Measurements from ENCODE around the gene COX10.
"Not testable (repeated sequence)": the region's sequence is repeated elsewhere in the genome, so short reads cannot be mapped to it uniquely, and the experiment has no call there.

The COX10 gene

DNA sequence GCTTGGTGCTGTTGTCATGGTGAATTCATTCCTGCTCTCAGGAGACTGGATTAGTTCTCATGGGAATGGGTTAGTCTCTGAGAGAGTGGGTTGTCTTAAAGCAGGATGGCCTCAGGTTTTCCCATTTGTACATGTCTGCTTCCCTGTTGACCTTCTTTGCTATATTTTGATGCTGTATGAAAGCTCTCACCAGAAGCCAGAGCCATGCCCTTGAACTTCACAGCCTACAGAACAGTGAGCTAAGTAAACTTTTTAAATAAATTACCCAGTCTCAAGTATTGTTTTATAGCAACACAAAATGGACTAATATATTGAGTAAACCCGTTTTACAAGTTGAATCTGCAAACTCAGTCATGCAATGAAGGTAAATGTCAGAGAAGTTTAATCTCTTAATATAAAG is 100.6 kb downstream of the COX10 start:
- H3K4me3 ChIP-seq (ENCODE audit: low read depth, low read length): no peak overlapping the region
- in situ Hi-C loops (cut with HindIII; ENCODE audit: low sequenced_read_pairs): no loop called here
- TF ChIP-seq, protein P1, sequence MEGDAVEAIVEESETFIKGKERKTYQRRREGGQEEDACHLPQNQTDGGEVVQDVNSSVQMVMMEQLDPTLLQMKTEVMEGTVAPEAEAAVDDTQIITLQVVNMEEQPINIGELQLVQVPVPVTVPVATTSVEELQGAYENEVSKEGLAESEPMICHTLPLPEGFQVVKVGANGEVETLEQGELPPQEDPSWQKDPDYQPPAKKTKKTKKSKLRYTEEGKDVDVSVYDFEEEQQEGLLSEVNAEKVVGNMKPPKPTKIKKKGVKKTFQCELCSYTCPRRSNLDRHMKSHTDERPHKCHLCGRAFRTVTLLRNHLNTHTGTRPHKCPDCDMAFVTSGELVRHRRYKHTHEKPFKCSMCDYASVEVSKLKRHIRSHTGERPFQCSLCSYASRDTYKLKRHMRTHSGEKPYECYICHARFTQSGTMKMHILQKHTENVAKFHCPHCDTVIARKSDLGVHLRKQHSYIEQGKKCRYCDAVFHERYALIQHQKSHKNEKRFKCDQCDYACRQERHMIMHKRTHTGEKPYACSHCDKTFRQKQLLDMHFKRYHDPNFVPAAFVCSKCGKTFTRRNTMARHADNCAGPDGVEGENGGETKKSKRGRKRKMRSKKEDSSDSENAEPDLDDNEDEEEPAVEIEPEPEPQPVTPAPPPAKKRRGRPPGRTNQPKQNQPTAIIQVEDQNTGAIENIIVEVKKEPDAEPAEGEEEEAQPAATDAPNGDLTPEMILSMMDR (IDR thresholded peaks at IDR 0.05; ENCODE audit: low read depth, low read length, missing control alignments): no peak
- no peak for DNase-seq (ENCODE audit: low read depth)

DNA sequence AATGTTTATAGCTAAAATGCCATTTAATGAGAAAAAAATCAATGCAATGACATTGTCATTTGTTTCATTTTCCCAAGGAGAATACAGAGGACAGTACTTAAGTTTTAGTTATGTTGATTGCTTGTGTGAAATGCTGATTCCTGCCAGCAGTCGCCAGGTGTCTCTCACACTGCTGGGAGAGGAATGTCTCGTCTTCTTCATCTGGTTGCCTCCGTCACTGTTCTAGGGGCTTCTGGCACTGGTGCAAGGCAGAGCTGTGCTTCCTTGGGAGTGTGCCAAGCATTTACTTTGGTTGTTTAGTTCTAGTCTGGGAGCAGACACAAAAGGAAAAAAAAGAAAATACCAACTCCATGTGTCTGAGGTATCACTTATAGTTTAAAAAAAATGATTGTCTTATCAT is 107.7 kb downstream of the COX10 start:
- DNase-seq (ENCODE audit: low read depth): peak; percentile 26
- H3K4me3 ChIP-seq (ENCODE audit: low read depth, low read length); in situ Hi-C loops (cut with HindIII; ENCODE audit: low sequenced_read_pairs): not testable (repeated sequence)

DNA sequence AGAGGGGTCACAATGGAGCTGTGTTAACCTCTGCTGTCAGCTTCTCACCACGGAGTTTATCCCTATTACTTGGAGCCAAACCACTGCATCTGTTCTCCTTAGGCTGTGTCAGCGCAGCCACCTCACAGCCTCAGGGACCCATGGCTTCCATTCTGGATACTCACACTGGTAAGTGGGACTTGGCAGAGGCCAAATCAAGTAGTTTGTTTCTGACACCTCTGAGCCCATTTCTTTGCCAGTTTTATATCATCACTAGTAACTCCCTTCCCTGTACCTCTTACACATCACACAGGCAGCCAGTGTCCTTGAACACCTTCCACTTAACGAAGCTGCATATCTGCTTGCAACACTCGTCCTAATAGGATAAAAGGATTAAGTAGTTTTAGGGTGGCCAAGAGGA is 108.5 kb downstream of the COX10 start:
- H3K4me3 ChIP-seq (ENCODE audit: low read depth, low read length); in situ Hi-C loops (cut with HindIII; ENCODE audit: low sequenced_read_pairs); DNase-seq (ENCODE audit: low read depth): not testable (repeated sequence)

DNA sequence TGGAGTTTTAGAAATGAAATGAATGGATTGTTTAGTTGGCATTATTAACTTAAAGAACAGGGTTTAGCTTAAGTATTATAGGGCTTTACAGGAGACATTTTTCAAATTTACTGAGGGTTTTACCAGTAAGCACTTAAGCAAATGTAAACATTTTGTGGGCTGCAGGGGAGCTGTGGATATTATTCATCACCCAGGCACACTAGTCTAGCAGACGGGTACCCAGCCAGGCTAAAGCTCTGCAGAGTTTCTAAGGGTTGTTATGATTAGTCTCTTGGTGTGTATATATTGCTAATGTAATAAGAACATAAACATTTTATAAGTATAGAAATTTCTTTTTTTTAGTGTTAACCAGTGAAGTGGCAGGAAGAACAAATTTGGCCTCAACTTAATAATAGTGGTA is 110.6 kb downstream of the COX10 start:
- H3K4me3 ChIP-seq (ENCODE audit: low read depth, low read length); in situ Hi-C loops (cut with HindIII; ENCODE audit: low sequenced_read_pairs); DNase-seq (ENCODE audit: low read depth): not testable (repeated sequence)

DNA sequence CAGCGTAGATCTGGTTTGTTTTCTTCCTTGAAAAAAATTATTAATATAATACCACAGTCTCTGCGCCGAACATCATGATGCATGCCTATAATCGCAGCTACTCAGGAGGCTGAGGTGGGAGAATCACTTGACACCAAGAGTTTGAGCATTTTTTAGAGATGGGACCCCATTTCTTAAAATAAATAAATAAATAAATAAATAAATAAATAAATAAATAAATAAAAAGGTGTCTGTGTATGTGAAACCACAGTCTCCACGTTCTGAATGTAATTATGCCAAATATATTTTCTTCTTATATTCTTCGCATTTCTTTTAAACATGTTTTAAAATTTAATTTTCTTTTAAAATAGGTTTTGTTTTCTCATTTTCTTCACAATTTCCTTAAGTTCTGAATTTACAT is 112.8 kb downstream of the COX10 start:
- H3K4me3 ChIP-seq (ENCODE audit: low read depth, low read length); in situ Hi-C loops (cut with HindIII; ENCODE audit: low sequenced_read_pairs); DNase-seq (ENCODE audit: low read depth): not testable (repeated sequence)

DNA sequence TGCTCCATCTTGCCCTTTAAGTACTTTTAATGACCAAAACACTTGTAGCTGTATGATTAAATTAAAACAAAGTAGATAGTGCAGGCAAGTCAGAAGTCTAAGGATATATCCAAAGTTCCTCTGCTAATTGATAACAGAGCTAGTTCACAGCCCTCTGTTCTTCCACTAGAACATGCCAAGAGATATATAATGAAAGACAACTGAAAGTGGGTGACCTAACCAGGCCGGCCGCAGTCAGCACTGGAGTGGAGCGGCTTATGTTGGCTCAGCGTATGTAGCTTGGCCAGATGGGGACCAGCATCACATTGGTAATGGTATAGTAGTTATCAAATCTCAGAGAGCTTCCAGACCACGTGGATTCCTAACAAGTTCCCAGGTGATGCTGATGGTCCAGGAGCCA is 115.2 kb downstream of the COX10 start:
- DNase-seq (ENCODE audit: low read depth); in situ Hi-C loops (cut with HindIII; ENCODE audit: low sequenced_read_pairs); H3K4me3 ChIP-seq (ENCODE audit: low read depth, low read length): not testable (repeated sequence)

DNA sequence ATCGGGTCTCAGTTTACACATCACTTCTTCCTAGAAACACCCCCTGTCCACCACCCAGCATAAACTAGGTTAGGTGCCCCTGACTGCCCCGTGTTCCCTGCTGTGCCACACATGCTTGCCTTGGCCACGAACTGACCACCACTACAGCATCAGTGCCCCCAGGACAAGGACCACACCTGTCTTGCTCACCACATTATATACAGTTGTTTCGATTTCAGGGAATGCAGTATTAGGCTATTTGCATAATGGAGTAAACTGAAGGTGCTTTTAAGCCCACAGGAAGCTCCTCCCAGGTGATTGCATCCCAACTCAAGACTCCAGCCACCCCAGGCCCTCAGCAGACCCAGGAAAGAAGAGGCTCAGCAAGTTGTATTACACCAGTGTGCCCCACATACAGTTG is 117.1 kb downstream of the COX10 start:
- in situ Hi-C loops (cut with HindIII; ENCODE audit: low sequenced_read_pairs); H3K4me3 ChIP-seq (ENCODE audit: low read depth, low read length); DNase-seq (ENCODE audit: low read depth): not testable (repeated sequence)

DNA sequence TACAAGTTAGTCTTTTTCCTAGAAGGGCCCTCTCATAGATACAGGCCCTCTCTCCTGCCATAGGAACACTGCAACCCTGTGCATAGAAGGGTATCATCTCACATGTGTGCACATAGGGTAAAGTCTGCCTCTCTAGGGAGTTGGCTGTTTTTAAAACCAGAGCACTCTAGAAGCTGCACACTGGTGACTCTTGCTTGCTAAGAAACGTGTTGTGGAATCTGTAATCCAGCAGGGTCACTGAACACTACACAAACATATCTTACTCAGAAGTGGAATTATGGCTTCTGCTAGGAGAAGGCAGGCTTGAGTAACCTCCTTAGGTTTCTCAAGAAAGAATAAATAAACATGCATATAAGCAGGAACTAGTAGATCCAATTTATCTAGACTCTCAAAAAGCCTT is 121.5 kb downstream of the COX10 start:
- H3K4me3 ChIP-seq (ENCODE audit: low read depth, low read length); in situ Hi-C loops (cut with HindIII; ENCODE audit: low sequenced_read_pairs); DNase-seq (ENCODE audit: low read depth): not testable (repeated sequence)

DNA sequence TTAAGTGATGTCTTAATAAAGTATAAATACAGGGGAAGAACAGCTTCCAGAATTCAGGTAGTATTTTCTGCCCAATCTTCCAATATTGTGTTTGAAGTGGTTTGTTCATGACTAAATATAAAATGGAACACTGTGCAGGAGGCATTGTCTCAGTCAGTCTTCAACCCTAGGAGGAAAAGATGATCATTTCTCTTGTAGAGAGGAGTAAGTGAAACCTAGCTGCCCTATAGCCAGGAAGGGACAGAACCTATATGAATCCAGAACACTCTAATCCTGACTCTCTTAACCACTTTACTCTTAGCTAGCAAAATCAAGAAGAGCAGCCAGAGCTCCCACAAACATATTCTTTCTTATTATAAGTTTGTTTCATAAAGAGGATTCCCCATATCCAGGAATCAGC is 122.2 kb downstream of the COX10 start:
- H3K4me3 ChIP-seq (ENCODE audit: low read depth, low read length); DNase-seq (ENCODE audit: low read depth); in situ Hi-C loops (cut with HindIII; ENCODE audit: low sequenced_read_pairs): not testable (repeated sequence)

DNA sequence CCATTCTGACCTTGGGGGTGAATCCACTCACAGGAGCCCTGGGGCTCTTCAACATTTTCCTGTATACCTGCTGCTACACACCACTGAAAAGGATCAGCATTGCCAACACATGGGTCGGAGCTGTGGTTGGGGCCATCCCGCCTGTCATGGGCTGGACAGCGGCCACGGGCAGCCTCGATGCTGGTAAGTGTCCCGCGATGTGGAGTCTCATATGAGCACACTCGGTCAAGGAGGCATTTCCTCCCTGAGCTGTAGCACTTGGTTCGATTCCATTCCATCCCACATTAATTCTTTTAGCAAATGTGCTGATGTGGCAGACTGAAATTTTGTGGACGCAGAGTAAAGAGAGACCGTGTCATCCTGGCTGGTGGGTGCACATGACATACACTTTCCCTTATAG is 122.7 kb downstream of the COX10 start:
- in situ Hi-C loops (cut with HindIII; ENCODE audit: low sequenced_read_pairs); DNase-seq (ENCODE audit: low read depth); H3K4me3 ChIP-seq (ENCODE audit: low read depth, low read length): not testable (repeated sequence)

DNA sequence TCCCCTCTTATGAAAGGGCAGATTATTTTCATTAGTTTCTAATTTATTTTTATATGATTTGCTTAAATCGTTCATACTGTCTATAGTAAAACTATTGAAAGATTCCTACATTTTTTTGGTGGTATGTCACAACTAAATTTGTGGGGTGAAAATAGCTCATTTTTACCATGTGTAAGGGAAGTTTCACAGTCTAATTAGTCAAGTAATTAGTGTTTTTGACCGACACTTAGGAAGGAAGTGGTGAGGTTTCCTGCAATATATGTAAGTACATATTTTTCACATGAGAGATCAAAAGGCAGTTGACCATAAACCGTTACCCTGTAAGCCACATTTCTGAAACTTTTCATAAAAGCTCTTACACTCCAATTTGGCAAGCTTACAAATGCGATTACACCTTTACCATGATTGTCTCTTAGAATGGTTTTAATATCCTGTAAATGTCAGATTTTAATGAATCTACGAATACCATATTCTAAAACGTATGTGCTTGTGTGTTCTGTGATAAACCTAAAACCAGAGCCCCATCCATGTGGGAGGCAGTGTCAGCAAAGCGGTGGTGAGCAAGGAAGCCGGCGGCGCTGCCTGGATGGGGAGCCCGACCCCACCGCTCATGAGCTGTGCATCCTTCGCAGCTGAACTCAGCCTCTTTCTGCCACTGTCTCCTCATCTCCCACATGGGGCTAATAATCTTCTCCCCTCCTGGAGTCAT is 123.5 kb downstream of the COX10 start:
- DNase-seq (ENCODE audit: low read depth); in situ Hi-C loops (cut with HindIII; ENCODE audit: low sequenced_read_pairs); H3K4me3 ChIP-seq (ENCODE audit: low read depth, low read length): not testable (repeated sequence)

DNA sequence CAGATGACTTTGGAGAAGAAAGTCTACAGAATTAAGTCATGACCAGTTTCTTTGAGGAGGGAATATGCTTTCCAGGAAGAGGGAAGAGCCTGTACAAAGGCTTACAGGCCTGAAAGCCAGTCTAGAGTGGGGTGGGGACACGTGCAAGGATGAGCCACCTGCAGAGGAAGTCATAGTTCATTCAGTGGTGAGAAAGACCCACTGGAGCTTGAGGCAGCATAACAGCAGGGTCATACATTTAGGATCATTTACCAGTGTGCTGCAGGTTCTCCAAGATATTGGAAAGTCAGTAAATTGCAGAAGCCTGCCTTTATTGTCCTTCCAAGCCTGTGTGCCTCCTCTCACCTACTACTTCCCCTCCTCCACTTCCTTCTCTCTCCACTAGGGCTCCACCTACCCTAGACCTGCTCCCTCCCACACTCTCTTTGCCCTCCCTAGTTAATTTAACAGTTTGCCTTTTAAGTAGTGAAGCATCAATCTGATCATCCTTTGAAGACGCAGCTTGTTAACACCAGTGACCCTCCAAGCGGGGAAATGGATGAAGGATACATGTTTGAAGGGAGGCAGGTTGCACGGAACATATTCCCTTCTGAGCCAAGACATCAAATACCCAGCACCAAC is 127.2 kb downstream of the COX10 start:
- TF ChIP-seq, protein P1 (IDR thresholded peaks at IDR 0.05; ENCODE audit: low read depth, low read length, missing control alignments): peak; percentile 18
- DNase-seq (ENCODE audit: low read depth): no peak
- in situ Hi-C loops (cut with HindIII; ENCODE audit: low sequenced_read_pairs): no loop called here
- H3K4me3 ChIP-seq (ENCODE audit: low read depth, low read length): no peak overlapping the region

Data from astrocyte of the cerebellum (primary cell).